HG03135 (cell line): Measurements from ENCODE around the gene CACNA1C.
"Not testable (repeated sequence)": the region's sequence is repeated elsewhere in the genome, so short reads cannot be mapped to it uniquely, and the experiment has no call there.

Experiments
- ATAC-seq: cut with Tn5 transposase; IDR thresholded peaks from one replicate; pipeline ENCODE4 v1.9.1; 2021; ENCODE audit warnings: mild to moderate bottlenecking, moderate library complexity; ENCODE audit not compliant: unreplicated experiment

Gene CACNA1C

GRCh38 chr12:2248087-2248900 is 195.5 kb downstream of the CACNA1C start:
- no peak for ATAC-seq

DNA sequence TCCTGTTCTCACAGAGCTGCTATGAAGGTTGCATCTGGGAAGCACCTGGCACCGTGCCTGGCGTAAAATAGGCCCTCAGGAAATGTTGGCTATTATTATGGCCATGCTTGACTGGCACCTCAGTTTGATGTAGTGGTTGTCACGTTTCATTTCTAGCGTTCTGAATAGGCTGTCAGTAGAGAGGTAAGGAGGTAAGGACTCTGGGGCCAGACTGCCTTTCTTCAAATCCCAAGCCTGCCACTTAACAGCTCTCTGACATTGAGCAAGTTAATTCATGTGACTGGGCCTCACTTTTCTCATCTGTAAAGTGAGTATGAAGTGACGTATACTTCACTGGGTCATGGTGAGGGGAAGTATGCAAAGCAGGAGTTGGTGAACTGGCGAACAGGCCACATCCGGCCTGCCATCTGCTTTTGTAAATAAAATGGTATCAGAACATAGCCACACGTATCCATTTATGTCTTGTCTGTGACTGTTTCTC is 196.2 kb downstream of the CACNA1C start:
- ATAC-seq, result peak; percentile 74

GRCh38 chr12:2250797-2251196 is 198.0 kb downstream of the CACNA1C start:
- no peak for ATAC-seq

GRCh38 chr12:2251526-2252209 is 198.9 kb downstream of the CACNA1C start:
- no peak for ATAC-seq

DNA sequence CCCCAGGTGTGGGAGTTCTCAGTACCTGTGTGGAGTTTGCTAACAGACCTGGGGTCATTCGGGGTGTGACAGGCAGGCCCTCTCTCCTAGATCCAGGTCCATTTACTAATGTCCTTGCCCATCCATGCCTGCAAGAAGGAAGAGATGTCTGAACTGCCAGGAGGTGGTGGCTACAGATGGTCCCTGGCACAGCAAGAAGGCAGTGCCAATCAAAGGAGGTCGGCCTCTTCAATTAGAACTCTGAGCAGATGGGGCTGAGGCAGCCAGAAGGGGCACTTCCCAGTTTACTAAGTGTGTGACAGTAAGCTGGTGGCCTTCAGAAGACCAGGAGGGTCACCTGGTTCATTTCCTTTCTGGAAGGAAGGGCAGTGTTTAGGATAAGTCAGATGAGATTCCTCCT is 202.5 kb downstream of the CACNA1C start:
- ATAC-seq, result no peak

GRCh38 chr12:2255731-2256130 is 202.9 kb downstream of the CACNA1C start:
- not testable (repeated sequence) for ATAC-seq

DNA sequence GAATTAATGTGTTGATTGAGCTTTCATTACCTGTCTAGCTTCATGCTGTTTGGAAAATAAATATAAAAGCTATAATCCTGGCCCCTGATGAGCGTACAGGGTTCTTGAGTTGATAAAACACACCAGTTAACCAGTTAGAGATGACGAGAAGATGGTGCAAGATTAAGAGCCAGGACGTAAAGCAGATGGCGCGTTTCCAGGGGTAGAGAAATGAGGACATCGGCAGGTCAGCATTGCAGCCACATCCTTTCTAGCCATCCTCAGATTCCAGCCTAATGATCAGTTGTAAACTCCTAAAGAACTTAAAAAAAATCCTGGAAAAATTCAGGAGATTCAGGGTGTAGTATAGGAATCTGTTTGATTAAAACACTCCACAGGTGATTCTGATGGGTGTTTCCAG is 203.7 kb downstream of the CACNA1C start:
- ATAC-seq, result no peak

DNA sequence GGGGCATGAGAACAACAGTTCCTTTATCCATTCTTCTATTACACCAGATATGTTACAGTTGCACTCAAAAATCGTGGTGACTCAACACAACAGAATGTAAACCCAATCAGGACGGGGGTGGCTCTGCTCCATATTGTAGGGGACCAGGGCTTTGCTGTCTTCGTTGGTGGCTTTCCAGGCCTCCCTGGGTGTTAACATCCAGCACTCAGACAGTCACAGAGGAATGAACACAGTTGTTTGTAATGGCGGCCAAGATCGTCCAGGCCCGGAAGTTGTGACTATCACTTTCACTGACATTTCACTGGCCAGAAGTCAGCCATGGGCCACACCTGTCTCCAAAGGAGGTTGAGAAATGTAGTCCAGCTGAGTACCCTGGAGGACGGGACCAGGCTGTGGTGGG is 204.1 kb downstream of the CACNA1C start:
- ATAC-seq, result no peak

GRCh38 chr12:2258025-2258424 is 205.2 kb downstream of the CACNA1C start:
- ATAC-seq, result no peak

GRCh38 chr12:2259369-2259768 is 206.6 kb downstream of the CACNA1C start:
- ATAC-seq, result no peak

DNA sequence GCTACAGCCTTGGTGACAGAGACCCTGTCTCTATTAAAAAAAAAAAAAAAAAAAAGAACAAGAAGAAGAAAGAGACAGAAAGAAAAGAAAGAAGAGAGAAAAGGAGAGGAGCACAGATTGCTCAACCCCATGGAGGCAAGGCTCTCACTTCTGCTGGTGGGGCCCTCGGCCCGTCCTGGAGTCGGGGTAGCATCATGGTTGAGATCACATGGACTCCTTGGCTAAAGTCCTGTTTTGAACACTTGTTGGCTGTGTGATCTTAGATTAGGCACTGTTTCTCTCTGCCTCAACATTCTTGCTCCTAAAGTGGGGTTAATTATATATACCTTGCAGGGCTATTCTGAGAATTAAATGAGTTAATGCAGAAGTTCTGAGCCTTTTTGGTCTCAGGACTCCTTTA is 207.7 kb downstream of the CACNA1C start:
- no peak for ATAC-seq

GRCh38 chr12:2261708-2262107 is 208.9 kb downstream of the CACNA1C start:
- no peak for ATAC-seq

DNA sequence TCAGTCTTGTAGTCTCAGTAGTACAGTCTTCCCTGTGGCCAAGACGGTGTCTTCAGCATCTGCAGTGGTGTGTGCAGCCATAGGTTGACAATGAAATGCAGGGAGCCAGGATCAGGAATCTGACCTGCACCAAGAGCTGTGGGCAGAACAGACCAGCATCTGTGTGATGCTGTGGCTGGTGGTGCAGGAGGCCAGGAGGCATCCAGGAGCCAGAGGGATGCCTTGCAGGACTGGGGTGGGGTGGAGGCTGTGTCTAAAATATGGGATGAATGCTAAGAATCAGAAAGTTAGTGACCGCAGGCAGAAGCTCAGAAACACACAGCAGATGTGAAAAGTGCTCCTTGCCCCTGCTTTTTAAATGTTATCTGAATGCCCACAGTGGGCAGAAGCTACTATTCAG is 209.7 kb downstream of the CACNA1C start:
- ATAC-seq, result no peak

- no peak for ATAC-seq
Observed at GRCh38 chr12:2263901-2264300, 211.1 kb downstream of the CACNA1C start.

- no peak for ATAC-seq
Observed at GRCh38 chr12:2264651-2265232, 212.0 kb downstream of the CACNA1C start.

DNA sequence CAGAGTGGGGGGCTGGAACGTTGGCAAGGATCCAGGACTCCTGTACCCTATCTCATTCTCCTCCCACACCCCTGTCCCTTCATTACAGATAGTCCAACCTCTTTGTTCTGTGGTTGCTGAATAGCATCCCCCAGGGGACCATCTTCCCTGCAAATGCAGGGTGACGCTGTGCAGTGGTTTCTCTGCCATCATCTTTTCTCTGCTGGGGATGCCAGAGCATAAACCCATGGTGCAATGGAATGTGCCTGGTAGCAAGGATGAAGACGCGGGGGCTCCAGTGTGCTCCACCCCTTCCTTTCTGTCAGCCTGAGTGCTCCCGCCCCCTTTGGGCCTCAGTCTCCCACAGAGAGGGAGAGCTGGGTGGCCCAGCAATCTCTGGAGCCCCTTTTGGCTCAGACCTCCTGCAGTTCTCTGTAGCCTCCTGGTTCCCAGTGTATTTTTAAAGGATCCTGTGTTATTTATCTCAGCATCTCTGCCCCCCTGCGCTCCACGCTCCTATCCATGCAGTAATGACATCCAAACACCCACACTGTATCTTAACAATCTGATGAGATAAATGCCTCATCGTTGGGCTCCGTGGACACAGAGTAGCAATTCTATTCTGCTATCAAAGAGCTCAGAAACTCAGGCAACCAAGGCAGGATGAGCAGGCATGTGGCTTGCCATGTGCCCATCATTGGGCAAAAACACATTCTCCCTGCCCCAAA is 212.8 kb downstream of the CACNA1C start:
- no peak for ATAC-seq

- no peak for ATAC-seq
Observed at GRCh38 chr12:2266666-2267620, 214.2 kb downstream of the CACNA1C start.

- ATAC-seq, result no peak
Observed at GRCh38 chr12:2267703-2268470, 215.1 kb downstream of the CACNA1C start.
